Measurements from ENCODE around the gene PRPF8. TPM values are rescaled to one million over a fixed set of nuclear protein-coding genes. Genes with fewer than 3 reads are reported as not detected.

PRPF8 gene
- total RNA-seq, 2 donors from 2014 or later: 298 to 375 TPM

GRCh38 chr17:1726626-1727257, 42.1 kb upstream of the PRPF8 start:
- TF ChIP-seq CTCF (conservative IDR thresholded peaks at IDR 0.05): no peak
- H3K27ac ChIP-seq (ENCODE audit: low read depth, low read length): no peak overlapping the region
- Mint-ChIP-seq H3K36me3 (ENCODE audit: low read depth) (peaks cover 15% of the 10 kb centered on the region), H3K27me3 (ENCODE audit: insufficient read depth) (no peaks in the 10 kb centered on the region), H3K9me3 (no peaks in the 10 kb centered on the region), H3K4me3 (no peak overlapping the region), H3K4me1 (no peaks in the 10 kb centered on the region), H3K27ac (no peak overlapping the region)
- no peaks in the 10 kb centered on the region for H3K36me3 ChIP-seq (ENCODE audit: control insufficient read depth, insufficient read depth, low read length)
- H3K9ac ChIP-seq (ENCODE audit: extremely low read depth, low read length, poor library complexity, severe bottlenecking): no peak overlapping the region
- no peaks in the 10 kb centered on the region for H3K9me3 ChIP-seq (ENCODE audit: control insufficient read depth, low read length)
- no peaks in the 10 kb centered on the region for H3K4me1 ChIP-seq (ENCODE audit: control insufficient read depth, insufficient read depth, low read length)
- H3K27me3 ChIP-seq (ENCODE audit: control insufficient read depth, insufficient read depth, low read length, poor library complexity, severe bottlenecking): no peaks in the 10 kb centered on the region
- 92 to 96% methylated on average over 8 to 18 of the region's 18 CpGs for WGBS, 2 experiments (ENCODE audit: insufficient coverage in 1 of 2, insufficient read length in 1 of 2)
- no peak overlapping the region for H3K4me3 ChIP-seq (ENCODE audit: low read length)
- no peak for DNase-seq

GRCh38 chr17:1725642-1726511, 41.2 kb upstream of the PRPF8 start:
- Histone ChIP-seq H3K36me3 (ENCODE audit: control insufficient read depth, insufficient read depth, low read length) (no peaks in the 10 kb centered on the region), H3K4me3 (ENCODE audit: low read length) (peak overlapping the region; percentile 67), H3K9me3 (ENCODE audit: control insufficient read depth, low read length) (no peaks in the 10 kb centered on the region), H3K27ac (ENCODE audit: low read depth, low read length) (no peak overlapping the region), H3K9ac (ENCODE audit: extremely low read depth, low read length, poor library complexity, severe bottlenecking) (no peak overlapping the region), H3K4me1 (ENCODE audit: control insufficient read depth, insufficient read depth, low read length) (no peaks in the 10 kb centered on the region), H3K27me3 (ENCODE audit: control insufficient read depth, insufficient read depth, low read length, poor library complexity, severe bottlenecking) (no peaks in the 10 kb centered on the region)
- Mint-ChIP-seq H3K27me3 (ENCODE audit: insufficient read depth) (no peaks in the 10 kb centered on the region), H3K4me3 (peak overlapping the region; percentile 52), H3K27ac (no peak overlapping the region), H3K9me3 (no peaks in the 10 kb centered on the region), H3K36me3 (ENCODE audit: low read depth) (peaks cover 13% of the 10 kb centered on the region), H3K4me1 (no peaks in the 10 kb centered on the region)
- DNase-seq: peak; percentile 58
- peak; percentile 14 for TF ChIP-seq CTCF (conservative IDR thresholded peaks at IDR 0.05)
- WGBS, 2 experiments (ENCODE audit: insufficient coverage in 1 of 2, insufficient read length in 1 of 2): 95% methylated on average over 46 to 54 of the region's 54 CpGs

GRCh38 chr17:1724869-1725641, 40.4 kb upstream of the PRPF8 start:
- no peaks in the 10 kb centered on the region for H3K27me3 Mint-ChIP-seq (ENCODE audit: insufficient read depth)
- no peak overlapping the region for H3K27ac Mint-ChIP-seq
- H3K27ac ChIP-seq (ENCODE audit: low read depth, low read length): no peak overlapping the region
- no peak for TF ChIP-seq CTCF (conservative IDR thresholded peaks at IDR 0.05)
- peaks cover 13% of the 10 kb centered on the region for H3K36me3 Mint-ChIP-seq (ENCODE audit: low read depth)
- no peaks in the 10 kb centered on the region for H3K27me3 ChIP-seq (ENCODE audit: control insufficient read depth, insufficient read depth, low read length, poor library complexity, severe bottlenecking)
- peak overlapping the region; percentile 52 for H3K4me3 Mint-ChIP-seq
- peak overlapping the region; percentile 67 for H3K4me3 ChIP-seq (ENCODE audit: low read length)
- WGBS, 2 experiments (ENCODE audit: insufficient coverage in 1 of 2, insufficient read length in 1 of 2): 31 to 81% methylated on average over 18 to 51 of the region's 51 CpGs
- no peaks in the 10 kb centered on the region for H3K9me3 Mint-ChIP-seq
- no peaks in the 10 kb centered on the region for H3K4me1 ChIP-seq (ENCODE audit: control insufficient read depth, insufficient read depth, low read length)
- no peaks in the 10 kb centered on the region for H3K36me3 ChIP-seq (ENCODE audit: control insufficient read depth, insufficient read depth, low read length)
- H3K9ac ChIP-seq (ENCODE audit: extremely low read depth, low read length, poor library complexity, severe bottlenecking): peak overlapping the region; percentile 15
- H3K9me3 ChIP-seq (ENCODE audit: control insufficient read depth, low read length): no peaks in the 10 kb centered on the region
- no peaks in the 10 kb centered on the region for H3K4me1 Mint-ChIP-seq
- DNase-seq: peak; percentile 82

All from endodermal cell (in vitro differentiated cells).